DND-41 (cell line): ENCODE data around the gene ASCL2.

Experiments used
- EZH2 ChIP-seq: IDR thresholded peaks from 3 replicates; pipeline ENCODE4 v1.6.1; 2012; ENCODE audit warnings: borderline replicate concordance, low read depth, mild to moderate bottlenecking, moderate library complexity, low read length, inconsistent platforms; ENCODE audit not compliant: severe bottlenecking
- TF ChIP-seq, protein P1 (sequence below): IDR thresholded peaks from 2 replicates; pipeline ENCODE4 v1.5.1; 2012; ENCODE audit warnings: borderline replicate concordance, low read length, moderate library complexity, mild to moderate bottlenecking; ENCODE audit not compliant: poor library complexity, severe bottlenecking; ENCODE audit errors: extremely low read depth

GRCh38 chr11:2311353-2312133 is 41.2 kb upstream of the ASCL2 start:
- TF ChIP-seq, protein P1, sequence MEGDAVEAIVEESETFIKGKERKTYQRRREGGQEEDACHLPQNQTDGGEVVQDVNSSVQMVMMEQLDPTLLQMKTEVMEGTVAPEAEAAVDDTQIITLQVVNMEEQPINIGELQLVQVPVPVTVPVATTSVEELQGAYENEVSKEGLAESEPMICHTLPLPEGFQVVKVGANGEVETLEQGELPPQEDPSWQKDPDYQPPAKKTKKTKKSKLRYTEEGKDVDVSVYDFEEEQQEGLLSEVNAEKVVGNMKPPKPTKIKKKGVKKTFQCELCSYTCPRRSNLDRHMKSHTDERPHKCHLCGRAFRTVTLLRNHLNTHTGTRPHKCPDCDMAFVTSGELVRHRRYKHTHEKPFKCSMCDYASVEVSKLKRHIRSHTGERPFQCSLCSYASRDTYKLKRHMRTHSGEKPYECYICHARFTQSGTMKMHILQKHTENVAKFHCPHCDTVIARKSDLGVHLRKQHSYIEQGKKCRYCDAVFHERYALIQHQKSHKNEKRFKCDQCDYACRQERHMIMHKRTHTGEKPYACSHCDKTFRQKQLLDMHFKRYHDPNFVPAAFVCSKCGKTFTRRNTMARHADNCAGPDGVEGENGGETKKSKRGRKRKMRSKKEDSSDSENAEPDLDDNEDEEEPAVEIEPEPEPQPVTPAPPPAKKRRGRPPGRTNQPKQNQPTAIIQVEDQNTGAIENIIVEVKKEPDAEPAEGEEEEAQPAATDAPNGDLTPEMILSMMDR, result no peak
- no peak for TF ChIP-seq EZH2
